Liver (tissue), 9 donors: ENCODE results near the gene THRA. TPM values are rescaled to one million over a fixed set of nuclear protein-coding genes. Genes with fewer than 3 reads are reported as not detected.

Experiments used
- DNase-seq: peaks from one replicate; pipeline ENCODE4 v3.0.0-alpha.2; 2017; ENCODE audit warnings: low spot score
- H3K27ac ChIP-seq, 2 donors: one replicate each; pipeline ENCODE4 v1.7.0; 2013; ENCODE audit warnings: inconsistent platforms in 2 of 2, low read length in 2 of 2, control low read depth in 1 of 2, low read depth in 1 of 2, mild to moderate bottlenecking in 1 of 2
- H3K27me3 ChIP-seq, 4 donors: one replicate each; pipeline versions ENCODE4 v1.6.1 to v1.7.0; 2013; ENCODE audit warnings: low read length in 3 of 4, inconsistent platforms in 1 of 4, mild to moderate bottlenecking in 1 of 4, moderate library complexity in 1 of 4; ENCODE audit not compliant: control insufficient read depth in 4 of 4, insufficient read depth in 4 of 4
- H3K36me3 ChIP-seq, 4 donors: one replicate each; pipeline versions ENCODE4 v1.6.1 to v1.7.0; 2013; ENCODE audit warnings: low read length in 3 of 4, mild to moderate bottlenecking in 3 of 4, low read depth in 1 of 4, moderate library complexity in 1 of 4; ENCODE audit not compliant: control insufficient read depth in 4 of 4, insufficient read depth in 3 of 4
- H3K4me1 ChIP-seq, 4 donors: one replicate each; pipeline versions ENCODE4 v1.6.1 to v1.7.0; 2013; ENCODE audit warnings: low read length in 3 of 4, mild to moderate bottlenecking in 3 of 4, moderate library complexity in 1 of 4; ENCODE audit not compliant: control insufficient read depth in 4 of 4, insufficient read depth in 4 of 4
- H3K4me3 ChIP-seq, 3 donors: one replicate each; pipeline versions ENCODE4 v1.6.1 to v1.7.0; 2013; ENCODE audit warnings: low read length in 3 of 3, control low read depth in 1 of 3, low read depth in 1 of 3, mild to moderate bottlenecking in 1 of 3
- H3K9ac ChIP-seq, 2 donors: one replicate each; pipeline ENCODE4 v1.7.0; 2013; ENCODE audit warnings: low read length in 2 of 2, mild to moderate bottlenecking in 2 of 2, moderate library complexity in 2 of 2, control low read depth in 1 of 2, low read depth in 1 of 2
- H3K9me3 ChIP-seq, 4 donors: one replicate each; pipeline versions ENCODE4 v1.6.1 to v1.7.0; 2013; ENCODE audit warnings: low read length in 3 of 4; ENCODE audit not compliant: control insufficient read depth in 4 of 4
- ATF3 ChIP-seq: IDR thresholded peaks from 2 replicates; pipeline ENCODE4 v1.6.1; 2016; ENCODE audit warnings: antibody characterized with exemption
- CTCF ChIP-seq: fragments of 150-350 bp; IDR thresholded peaks from 2 replicates; pipeline ENCODE4 v1.5.1; 2017; ENCODE audit warnings: improper control_type of control experiment, low read depth, low read length; ENCODE audit not compliant: missing input control
- FOXA1 ChIP-seq: IDR thresholded peaks from 2 replicates; pipeline ENCODE4 v1.6.1; 2016; ENCODE audit warnings: antibody characterized with exemption
- FOXA2 ChIP-seq: IDR thresholded peaks from 2 replicates; pipeline ENCODE4 v1.6.1; 2016; ENCODE audit warnings: antibody characterized with exemption
- GABPA ChIP-seq, 2 donors: IDR thresholded peaks in 1 of 2; conservative IDR thresholded peaks in 1 of 2; 2 replicates each; pipeline ENCODE4 v1.6.1; 2016; ENCODE audit warnings: antibody characterized with exemption in 2 of 2, mild to moderate bottlenecking in 1 of 2, moderate library complexity in 1 of 2
- HNF4A ChIP-seq, 2 donors: conservative IDR thresholded peaks; 2 replicates each; pipeline ENCODE4 v1.6.1; 2016; ENCODE audit warnings: antibody characterized with exemption in 2 of 2, mild to moderate bottlenecking in 2 of 2
- JUND ChIP-seq, 2 donors: IDR thresholded peaks; 2 replicates each; pipeline ENCODE4 v1.6.1; 2016; ENCODE audit warnings: antibody characterized with exemption in 2 of 2
- NR2F2 ChIP-seq: IDR thresholded peaks from 2 replicates; pipeline ENCODE4 v1.6.1; 2016; ENCODE audit warnings: antibody characterized with exemption
- RAD21 ChIP-seq, 2 donors: IDR thresholded peaks; 2 replicates each; pipeline ENCODE4 v1.6.1; 2016; ENCODE audit warnings: antibody characterized with exemption in 2 of 2, mild to moderate bottlenecking in 2 of 2
- REST ChIP-seq: IDR thresholded peaks from 2 replicates; pipeline ENCODE4 v1.6.1; 2016; ENCODE audit warnings: antibody characterized with exemption, mild to moderate bottlenecking
- RXRA ChIP-seq, 2 donors: IDR thresholded peaks; 2 replicates each; pipeline ENCODE4 v1.6.1; 2017 to 2018; ENCODE audit warnings: antibody characterized with exemption in 2 of 2, mild to moderate bottlenecking in 1 of 2
- SP1 ChIP-seq: IDR thresholded peaks from 2 replicates; pipeline ENCODE4 v1.6.1; 2018; ENCODE audit warnings: antibody characterized with exemption, mild to moderate bottlenecking
- TAF1 ChIP-seq: conservative IDR thresholded peaks from 2 replicates; pipeline ENCODE4 v1.6.1; 2016; ENCODE audit warnings: antibody characterized with exemption, mild to moderate bottlenecking
- YY1 ChIP-seq: IDR thresholded peaks from 2 replicates; pipeline ENCODE4 v1.6.1; 2016; ENCODE audit warnings: antibody characterized with exemption, mild to moderate bottlenecking
- ZBTB33 ChIP-seq: IDR thresholded peaks from 2 replicates; pipeline ENCODE4 v1.6.1; 2016; ENCODE audit warnings: antibody characterized with exemption
- WGBS: extraction: QIAGEN DNeasy Blood & Tissue Kit; methylation state at CpG from one replicate; pipeline ENCODE4 v1.1.7; 2013; 5-methylcytosine and 5-hydroxymethylcytosine counted together
- polyA plus RNA-seq, 2 donors: library from polyadenylated mRNA; stranded (reverse) in 1 of 2; unstranded in 1 of 2; fragments of 200-250 nt in 1 of 2; fragments of >200 nt in 1 of 2; fragmentation: Nextera tagmentation in 1 of 2; extraction: Ambion mirVana in 1 of 2; gene quantifications; one replicate each; pipeline versions ENCODE4 v1.2.1 to v1.2.3, GENCODE V29; 2013 to 2015
- total RNA-seq, 2 donors: library from RNA; depleted of rRNA; stranded (reverse); fragments of >200 nt; gene quantifications; one replicate each; pipeline ENCODE4 v1.2.3, GENCODE V29; 2014
- donor health status: healthy.
- donor health status: healthy.
- donor health status: healthy.
- donor health status: healthy.
- donor health status: healthy.

The THRA gene
- total and polyA plus RNA-seq, 4 donors = 3.2 to 10.3 (median 7.4) TPM

- peaks cover 3 to 38% (median 20%) of the 10 kb centered on the region in 4 donors for H3K36me3 ChIP-seq
- no peak overlapping the region for H3K9ac ChIP-seq
- no peaks in the 10 kb centered on the region for H3K9me3 ChIP-seq
- no peaks in the 10 kb centered on the region for H3K27me3 ChIP-seq
- 92% methylated on average over 5 of the region's 5 CpGs for WGBS
- H3K4me1 ChIP-seq = peaks cover 8 to 29% (median 18%) of the 10 kb centered on the region in 4 donors
- DNase-seq = no peak
- TF ChIP-seq YY1 (no peak), RXRA (IDR thresholded peaks at IDR 0.05) (no peak), CTCF (no peak), NR2F2 (no peak), FOXA1 (no peak), FOXA2 (no peak)
- H3K4me3 ChIP-seq = no peak overlapping the region
- H3K27ac ChIP-seq = no peak overlapping the region
Measured at GRCh38 chr17:40027614-40028012, 35.2 kb upstream of the THRA start.

- Histone ChIP-seq H3K27ac (no peak overlapping the region), H3K27me3 (no peaks in the 10 kb centered on the region), H3K4me3 (no peak overlapping the region), H3K9ac (no peak overlapping the region), H3K4me1 (peaks cover 8 to 31% (median 22%) of the 10 kb centered on the region in 4 donors), H3K9me3 (no peaks in the 10 kb centered on the region), H3K36me3 (peaks cover 3 to 38% (median 20%) of the 10 kb centered on the region in 4 donors)
- TF ChIP-seq SP1 = no peak
- WGBS = 93% methylated on average over 13 of the region's 13 CpGs
- no peak for DNase-seq
Measured at GRCh38 chr17:40028595-40028994, 34.2 kb upstream of the THRA start.

- TF ChIP-seq ZBTB33 = no peak
- TF ChIP-seq CTCF = no peak
- TF ChIP-seq SP1 = no peak
- no peak for TF ChIP-seq REST
- TF ChIP-seq RXRA (IDR thresholded peaks at IDR 0.05) = no peak
- no peak for TF ChIP-seq FOXA2
- TF ChIP-seq ATF3 = no peak
- no peak for TF ChIP-seq RAD21 (IDR thresholded peaks at IDR 0.05)
- TF ChIP-seq YY1 = no peak
- TF ChIP-seq JUND (IDR thresholded peaks at IDR 0.05) = no peak
- no peak for TF ChIP-seq GABPA (IDR thresholded peaks at IDR 0.05 in 1 of 2, conservative IDR thresholded peaks at IDR 0.05 in 1 of 2)
- TF ChIP-seq TAF1 = no peak
- TF ChIP-seq HNF4A (conservative IDR thresholded peaks at IDR 0.05) = no peak
- peaks cover 5 to 25% (median 19%) of the 10 kb centered on the region in 4 donors for H3K4me1 ChIP-seq
- 94% methylated on average over 11 of the region's 11 CpGs for WGBS
- H3K27ac ChIP-seq = peak overlapping the region; percentile 52 to 53
- no peaks in the 10 kb centered on the region for H3K9me3 ChIP-seq
- no peaks in the 10 kb centered on the region for H3K27me3 ChIP-seq
- peaks cover 3 to 41% (median 16%) of the 10 kb centered on the region in 4 donors for H3K36me3 ChIP-seq
- H3K9ac ChIP-seq = no peak overlapping the region
- no peak for DNase-seq
- no peak overlapping the region for H3K4me3 ChIP-seq
Measured at GRCh38 chr17:40031706-40032105, 31.1 kb upstream of the THRA start.
